Rectal smooth muscle tissue (tissue), 1 donor: ENCODE results near the gene NPTN.

Source experiments
- H3K27ac ChIP-seq: one replicate; pipeline ENCODE4 v1.7.0; 2013; ENCODE audit warnings: low read depth, low read length, inconsistent platforms
- H3K27me3 ChIP-seq: one replicate; pipeline ENCODE4 v1.7.0; 2013; ENCODE audit warnings: low read length; ENCODE audit not compliant: control insufficient read depth, insufficient read depth
- H3K36me3 ChIP-seq: one replicate; pipeline ENCODE4 v1.7.0; 2013; ENCODE audit warnings: low read length; ENCODE audit not compliant: control insufficient read depth, insufficient read depth
- H3K4me1 ChIP-seq: one replicate; pipeline ENCODE4 v1.7.0; 2013; ENCODE audit warnings: low read length; ENCODE audit not compliant: control insufficient read depth, insufficient read depth
- H3K4me3 ChIP-seq: one replicate; pipeline ENCODE4 v1.7.0; 2013; ENCODE audit warnings: low read length
- H3K9ac ChIP-seq: one replicate; pipeline ENCODE4 v1.7.0; 2013; ENCODE audit warnings: low read length

The NPTN gene

DNA sequence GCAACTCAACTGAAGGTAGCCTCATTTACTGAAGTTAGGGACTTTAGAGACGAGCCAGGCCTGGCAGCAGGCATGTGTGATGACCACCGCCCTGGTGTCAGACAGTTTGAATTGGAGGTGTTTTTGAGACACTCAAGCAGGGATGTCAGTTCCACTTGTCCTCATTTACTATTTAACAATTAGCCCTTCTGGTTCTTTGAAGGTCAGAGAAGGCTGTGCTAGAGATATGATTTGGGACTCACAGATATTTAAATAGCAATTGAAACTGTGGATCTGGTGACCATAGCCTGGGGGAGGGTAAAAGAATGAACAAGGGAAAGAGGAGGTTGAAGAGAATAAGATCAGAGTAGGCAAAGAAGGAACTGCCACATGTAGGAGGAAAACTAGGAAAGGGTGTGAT, 115.6 kb downstream of the NPTN start:
- no peak overlapping the region for H3K4me3 ChIP-seq
- no peaks in the 10 kb centered on the region for H3K4me1 ChIP-seq
- H3K9ac ChIP-seq: no peak overlapping the region
- no peak overlapping the region for H3K27ac ChIP-seq
- H3K27me3 ChIP-seq: no peaks in the 10 kb centered on the region
- H3K36me3 ChIP-seq: no peaks in the 10 kb centered on the region

DNA sequence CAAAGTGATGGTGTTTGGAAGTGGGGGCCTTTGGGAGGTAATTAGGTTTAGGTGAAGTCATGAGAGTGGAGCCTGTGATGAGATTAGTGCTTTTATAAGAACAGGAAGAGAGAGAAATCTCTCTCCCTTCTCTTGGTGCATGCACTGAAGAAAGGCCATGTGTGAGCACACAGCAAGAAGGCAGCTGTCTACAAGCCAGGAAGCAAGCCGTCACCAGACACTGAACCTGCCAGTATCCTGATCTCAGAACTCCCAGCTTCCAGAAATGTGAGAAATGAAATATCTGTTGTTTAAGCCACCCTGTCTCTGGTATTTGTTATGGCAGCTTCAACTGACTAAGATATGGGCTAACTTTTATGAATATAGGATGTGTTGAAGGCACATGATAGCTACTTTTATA, 117.7 kb downstream of the NPTN start:
- H3K4me1 ChIP-seq: no peaks in the 10 kb centered on the region
- H3K4me3 ChIP-seq: no peak overlapping the region
- H3K9ac ChIP-seq: no peak overlapping the region
- no peaks in the 10 kb centered on the region for H3K27me3 ChIP-seq
- H3K27ac ChIP-seq: no peak overlapping the region
- H3K36me3 ChIP-seq: no peaks in the 10 kb centered on the region
